OCI-LY3 (cell line): ENCODE results near the gene RMND5A.

ENCODE experiments used
- H2AFZ ChIP-seq: fragments of 200-600, 300-600 bp; shearing (Covaris generic); 2 replicates; pipeline ENCODE4 v1.6.0; 2014; ENCODE audit warnings: antibody characterized with exemption, low read depth, low read length
- H3K27ac ChIP-seq: fragments of 200-600, 300-600 bp; sonication (generic); 2 replicates; pipeline ENCODE4 v1.5.1; 2014; ENCODE audit warnings: mild to moderate bottlenecking, low read length, moderate library complexity, mixed read lengths
- H3K27me3 ChIP-seq: fragments of 200-600, 300-600 bp; sonication (generic); 2 replicates; pipeline ENCODE4 v1.6.1; 2014; ENCODE audit warnings: low read depth, low read length, mixed read lengths
- H3K36me3 ChIP-seq: fragments of 200-600, 300-600 bp; sonication (generic); replicated peaks from 2 replicates; pipeline ENCODE3; 2014; ENCODE audit warnings: low read depth, low read length, mixed read lengths
- H3K4me1 ChIP-seq: fragments of 300-600, 200-600 bp; sonication (generic); 2 replicates; pipeline ENCODE4 v1.6.1; 2014; ENCODE audit warnings: low read length, mixed read lengths
- H3K4me2 ChIP-seq: fragments of 200-600, 300-600 bp; sonication (generic); 2 replicates; pipeline ENCODE4 v1.6.1; 2014; ENCODE audit warnings: low read length, mixed read lengths
- H3K4me3 ChIP-seq: fragments of 300-600, 200-600 bp; sonication (generic); 2 replicates; pipeline ENCODE4 v1.5.1; 2014; ENCODE audit warnings: antibody characterized with exemption, mild to moderate bottlenecking, low read length, moderate library complexity
- H3K79me2 ChIP-seq: fragments of 300-600, 200-600 bp; shearing (Covaris generic); 2 replicates; pipeline ENCODE4 v1.6.1; 2014; ENCODE audit warnings: mild to moderate bottlenecking, low read length, mixed read lengths
- H3K9ac ChIP-seq: fragments of 300-600, 200-600 bp; shearing (Covaris generic); 2 replicates; pipeline ENCODE4 v1.6.0; 2014; ENCODE audit warnings: mild to moderate bottlenecking, low read length, moderate library complexity
- H3K9me3 ChIP-seq: fragments of 200-600, 300-600 bp; shearing (Covaris generic); 2 replicates; pipeline ENCODE4 v1.6.1; 2014; ENCODE audit warnings: low read length, mixed read lengths; ENCODE audit not compliant: insufficient read depth
- H4K20me1 ChIP-seq: fragments of 200-600, 300-600 bp; sonication (generic); 2 replicates; pipeline ENCODE4 v1.6.1; 2016; ENCODE audit warnings: low read length, mixed read lengths; ENCODE audit not compliant: insufficient read depth
- CTCF ChIP-seq: fragments of 200-600, 300-600 bp; sonication (generic); IDR thresholded peaks from 2 replicates; pipeline ENCODE4 v1.5.1; 2014; ENCODE audit warnings: antibody characterized with exemption, low read length, low read depth
- EZH2phosphoT487 ChIP-seq: fragments of 200-600 bp; shearing (Covaris generic); IDR thresholded peaks from 2 replicates; pipeline ENCODE4 v1.6.1; 2018; ENCODE audit warnings: antibody characterized with exemption, mixed run types, low read depth

Gene RMND5A

GRCh38 chr2:86673986-86674670, 46.0 kb upstream of the RMND5A start:
- Histone ChIP-seq H3K4me3 (no peak overlapping the region), H3K27ac (no peak overlapping the region), H3K79me2 (no peaks in the 10 kb centered on the region), H4K20me1 (no peaks in the 10 kb centered on the region), H3K36me3 (no peaks in the 10 kb centered on the region), H3K9ac (no peak overlapping the region), H3K4me1 (no peaks in the 10 kb centered on the region), H3K9me3 (no peaks in the 10 kb centered on the region), H3K27me3 (no peaks in the 10 kb centered on the region), H3K4me2 (no peak overlapping the region), H2AFZ (no peak overlapping the region)
- TF ChIP-seq CTCF, result no peak

- TF ChIP-seq CTCF (no peak), EZH2phosphoT487 (no peak)
- H3K27ac ChIP-seq, result no peak overlapping the region
- no peaks in the 10 kb centered on the region for H3K4me1 ChIP-seq
- H4K20me1 ChIP-seq, result no peaks in the 10 kb centered on the region
- H2AFZ ChIP-seq, result no peak overlapping the region
- H3K27me3 ChIP-seq, result no peaks in the 10 kb centered on the region
- no peak overlapping the region for H3K9ac ChIP-seq
- H3K4me2 ChIP-seq, result no peak overlapping the region
- no peaks in the 10 kb centered on the region for H3K9me3 ChIP-seq
- no peak overlapping the region for H3K4me3 ChIP-seq
- no peaks in the 10 kb centered on the region for H3K79me2 ChIP-seq
- no peaks in the 10 kb centered on the region for H3K36me3 ChIP-seq
Observed at GRCh38 chr2:86675104-86675503, 45.0 kb upstream of the RMND5A start.

- no peak overlapping the region for H3K4me3 ChIP-seq
- no peak overlapping the region for H3K9ac ChIP-seq
- no peaks in the 10 kb centered on the region for H3K9me3 ChIP-seq
- H3K27ac ChIP-seq, result no peak overlapping the region
- H3K4me2 ChIP-seq, result no peak overlapping the region
- H3K27me3 ChIP-seq, result no peaks in the 10 kb centered on the region
- no peaks in the 10 kb centered on the region for H3K4me1 ChIP-seq
- TF ChIP-seq CTCF (peak; percentile 43), EZH2phosphoT487 (no peak)
- H3K36me3 ChIP-seq, result no peaks in the 10 kb centered on the region
- no peaks in the 10 kb centered on the region for H3K79me2 ChIP-seq
- H2AFZ ChIP-seq, result no peak overlapping the region
- no peaks in the 10 kb centered on the region for H4K20me1 ChIP-seq
Observed at GRCh38 chr2:86675511-86676015, 44.5 kb upstream of the RMND5A start.

- H2AFZ ChIP-seq, result no peak overlapping the region
- H3K9me3 ChIP-seq, result no peaks in the 10 kb centered on the region
- H3K4me1 ChIP-seq, result no peaks in the 10 kb centered on the region
- H4K20me1 ChIP-seq, result no peaks in the 10 kb centered on the region
- TF ChIP-seq EZH2phosphoT487 (no peak), CTCF (no peak)
- H3K9ac ChIP-seq, result no peak overlapping the region
- no peaks in the 10 kb centered on the region for H3K79me2 ChIP-seq
- H3K4me3 ChIP-seq, result no peak overlapping the region
- H3K4me2 ChIP-seq, result no peak overlapping the region
- H3K36me3 ChIP-seq, result no peaks in the 10 kb centered on the region
- H3K27me3 ChIP-seq, result no peaks in the 10 kb centered on the region
- H3K27ac ChIP-seq, result no peak overlapping the region
Observed at GRCh38 chr2:86677816-86678215, 42.3 kb upstream of the RMND5A start.
